Right lobe of liver (tissue), 6 donors: ENCODE results near the gene TYW1B. TPM values are rescaled to one million over a fixed set of nuclear protein-coding genes. Genes with fewer than 3 reads are reported as not detected.
"Not testable (repeated sequence)": the region's sequence is repeated elsewhere in the genome, so short reads cannot be mapped to it uniquely, and the experiment has no call there.

ENCODE experiments used
- ATAC-seq, 4 donors: fragments of 200-7000 bp; cut with Tn5 transposase; one replicate each; pipeline ENCODE4 v1.9.1; 2020; ENCODE audit warnings: mild to moderate bottlenecking in 4 of 4, moderate library complexity in 4 of 4
- DNase-seq, 3 donors: peaks; one replicate each; pipeline ENCODE4 v3.0.0-alpha.2; 2020
- H3K27ac ChIP-seq, 3 donors: fragments of 200-600 bp; one replicate each; pipeline ENCODE4 v1.8.0; 2022
- H3K27me3 ChIP-seq, 2 donors: fragments of 200-600 bp; one replicate each; pipeline ENCODE4 v1.8.0; 2022
- H3K36me3 ChIP-seq, 4 donors: fragments of 200-600 bp; sonication (generic) in 1 of 4; one replicate each; pipeline versions ENCODE4 v1.5.1 to v1.8.0; 2017 to 2022; ENCODE audit warnings: control low read depth in 1 of 4
- H3K4me1 ChIP-seq, 4 donors: fragments of 200-600 bp; sonication (generic) in 1 of 4; one replicate each; pipeline versions ENCODE4 v1.5.1 to v1.8.0; 2017 to 2022; ENCODE audit warnings: control low read depth in 1 of 4
- H3K4me3 ChIP-seq, 3 donors: fragments of 200-600 bp; one replicate each; pipeline ENCODE4 v1.8.0; 2022
- H3K9me3 ChIP-seq, 4 donors: fragments of 200-600 bp; sonication (generic) in 1 of 4; one replicate each; pipeline versions ENCODE4 v1.5.1 to v1.8.0; 2017 to 2022; ENCODE audit warnings: control low read depth in 1 of 4
- CTCF ChIP-seq, 4 donors: fragments of 200-600 bp in 3 of 4; fragments of 450-650 bp in 1 of 4; IDR thresholded peaks; one replicate each; pipeline versions ENCODE4 v1.5.1 to v1.8.0; 2016 to 2022; ENCODE audit warnings: antibody characterized with exemption in 4 of 4, mild to moderate bottlenecking in 2 of 4
- POLR2A ChIP-seq: fragments of 450-650 bp; IDR thresholded peaks from one replicate; pipeline ENCODE4 v1.6.1; 2017; ENCODE audit warnings: antibody characterized with exemption, mild to moderate bottlenecking
- WGBS: methylation state at CpG from one replicate; pipeline ENCODE4 v1.1.6; 2018; ENCODE audit warnings: low coverage, low lambda C conversion rate; ENCODE audit not compliant: insufficient coverage; ENCODE audit errors: missing lambda C conversion rate; 5-methylcytosine and 5-hydroxymethylcytosine counted together
- intact Hi-C, 2 donors: fragments of 100-400 bp; cut with DNase I; formaldehyde crosslinking; loops; one replicate each; pipeline versions ENCODE4 v1.11.2 to v1.14.1; 2022
- total RNA-seq, 6 experiments: library from RNA; depleted of rRNA in 2 of 6; stranded (reverse); fragments of >200 nt in 2 of 6; fragmentation: NEBNext Ultra II Directional in 3 of 6; extraction: Animal tissue kit (Norgen Biotek cat#: 25700) in 3 of 6; gene quantifications; one replicate each; pipeline versions ENCODE4 v1.1.0 to v1.2.4, GENCODE V29; 2016 to 2023
- donor health status: DM: no; HTN: yes; CAD: no.
- donor health status: DM: no; HTN: no; CAD: no.
- donor health status: DM: no; HTN: no; CAD: no.
- donor health status: DM: no; HTN: yes; CAD: no.
- donor health status: DM: no; HTN: yes; CAD: no.

The TYW1B gene
- total RNA-seq, 6 experiments from 2014 or later, result 1.2 to 10.1 (median 2.5) TPM

- H3K27me3 ChIP-seq, DNase-seq, H3K4me1 ChIP-seq, H3K4me3 ChIP-seq, H3K9me3 ChIP-seq, intact Hi-C loops, ATAC-seq, H3K27ac ChIP-seq: not testable (repeated sequence)
- peaks cover 0 to 34% (median 15%) of the 10 kb centered on the region in 4 donors for H3K36me3 ChIP-seq
- WGBS, result 95% methylated on average over 6 of the region's 6 CpGs
These were observed 10.3 kb upstream of the TYW1B start for GRCh38 chr7:72838315-72838714.

- ATAC-seq, H3K27ac ChIP-seq, H3K27me3 ChIP-seq, DNase-seq, H3K4me1 ChIP-seq, H3K4me3 ChIP-seq, H3K9me3 ChIP-seq, intact Hi-C loops: not testable (repeated sequence)
- WGBS, result 90% methylated on average over 3 of the region's 3 CpGs
- H3K36me3 ChIP-seq, result peaks cover 0 to 44% (median 22%) of the 10 kb centered on the region in 4 donors
These were observed 9.3 kb upstream of the TYW1B start for GRCh38 chr7:72837291-72837690.

GRCh38 chr7:72830567-72830966, 2.6 kb upstream of the TYW1B start:
- ATAC-seq, H3K4me1 ChIP-seq, intact Hi-C loops, DNase-seq, H3K9me3 ChIP-seq, H3K27me3 ChIP-seq: not testable (repeated sequence)
- Histone ChIP-seq H3K4me3 (peak overlapping the region; percentile 72 to 73 (median 72)), H3K36me3 (peaks cover 0 to 40% (median 17%) of the 10 kb centered on the region in 4 donors), H3K27ac (peak overlapping the region in 2 of 3 donors; percentile 7 to 82)
- WGBS, result 18% methylated on average over 3 of the region's 5 CpGs

- H3K4me1 ChIP-seq, intact Hi-C loops, H3K9me3 ChIP-seq, H3K27me3 ChIP-seq: not testable (repeated sequence)
- H3K4me3 ChIP-seq, result peak overlapping the region; percentile 72 to 73 (median 72)
- ATAC-seq, result peak; percentile 57 to 64 (median 61)
- peak overlapping the region; percentile 78 to 95 (median 82) for H3K27ac ChIP-seq
- DNase-seq, result peak in 2 of 3 donors; percentile 37 to 46
- peak; percentile 9 to 42 (median 40) for TF ChIP-seq CTCF (IDR thresholded peaks at IDR 0.05)
- peak; percentile 33 for TF ChIP-seq POLR2A
- H3K36me3 ChIP-seq, result peaks cover 0 to 35% (median 16%) of the 10 kb centered on the region in 4 donors
- WGBS, result 0% methylated on average over 16 of the region's 29 CpGs
These were observed 1.8 kb upstream of the TYW1B start for GRCh38 chr7:72829687-72830354.

GRCh38 chr7:72829291-72829686, 1.3 kb upstream of the TYW1B start:
- H3K27me3 ChIP-seq, intact Hi-C loops, H3K9me3 ChIP-seq, H3K4me1 ChIP-seq: not testable (repeated sequence)
- peak; percentile 93 to 97 (median 96) for DNase-seq
- WGBS, result 0% methylated on average over 9 of the region's 36 CpGs
- ATAC-seq, result peak; percentile 78 to 79 (median 78)
- Histone ChIP-seq H3K4me3 (peak overlapping the region; percentile 72 to 73 (median 72)), H3K27ac (peak overlapping the region; percentile 78 to 95 (median 82)), H3K36me3 (peaks cover 0 to 30% (median 13%) of the 10 kb centered on the region in 4 donors)
- TF ChIP-seq POLR2A, result peak; percentile 92

- peak; percentile 14 to 51 (median 42) for TF ChIP-seq CTCF (IDR thresholded peaks at IDR 0.05)
- not testable (repeated sequence) for H3K4me1 ChIP-seq
These were observed 4.0 kb downstream of the TYW1B start for GRCh38 chr7:72823765-72824732.

GRCh38 chr7:72822497-72822896, 5.5 kb downstream of the TYW1B start:
- DNase-seq, H3K27ac ChIP-seq, H3K4me3 ChIP-seq, H3K36me3 ChIP-seq, ATAC-seq, H3K27me3 ChIP-seq, intact Hi-C loops, H3K9me3 ChIP-seq, H3K4me1 ChIP-seq: not testable (repeated sequence)
- WGBS, result 87% methylated on average over 2 of the region's 3 CpGs

More at GRCh38 chr7:72823765-72824732, 4.0 kb downstream of the TYW1B start:
- peak in 2 of 4 donors; percentile 16 for ATAC-seq
- H3K36me3 ChIP-seq, H3K27me3 ChIP-seq, intact Hi-C loops, H3K4me3 ChIP-seq, H3K9me3 ChIP-seq, DNase-seq: not testable (repeated sequence)
- peak overlapping the region in 1 of 3 donors; percentile 43 for H3K27ac ChIP-seq
- 55% methylated on average over 9 of the region's 11 CpGs for WGBS

- H3K36me3 ChIP-seq, H3K4me1 ChIP-seq, H3K27me3 ChIP-seq, H3K27ac ChIP-seq, intact Hi-C loops, H3K9me3 ChIP-seq, H3K4me3 ChIP-seq, ATAC-seq, DNase-seq: not testable (repeated sequence)
- 87% methylated on average over 10 of the region's 10 CpGs for WGBS
These were observed 9.2 kb downstream of the TYW1B start for GRCh38 chr7:72818663-72819361.
